Effector CD8-positive, alpha-beta T cell (primary cell): ENCODE results near the gene FNIP1.
"Not testable (repeated sequence)": the region's sequence is repeated elsewhere in the genome, so short reads cannot be mapped to it uniquely, and the experiment has no call there.

Experiments
- DNase-seq: peaks from one replicate; lab custom pipeline; 2025; lab: John Stamatoyannopoulos, UW

The FNIP1 gene

GRCh38 chr5:131607903-131608540, 188.8 kb downstream of the FNIP1 start:
- no peak for DNase-seq

GRCh38 chr5:131607418-131607817, 189.4 kb downstream of the FNIP1 start:
- DNase-seq: no peak

GRCh38 chr5:131605086-131605485, 191.7 kb downstream of the FNIP1 start:
- DNase-seq: no peak

GRCh38 chr5:131595088-131596033, 201.5 kb downstream of the FNIP1 start:
- DNase-seq: no peak

GRCh38 chr5:131593921-131594320, 202.9 kb downstream of the FNIP1 start:
- no peak for DNase-seq

GRCh38 chr5:131593436-131593835, 203.4 kb downstream of the FNIP1 start:
- not testable (repeated sequence) for DNase-seq
